ES-I3 (cell line): ENCODE data around the gene GNG5.

Experiments
- H3K36me3 ChIP-seq: 2 replicates; pipeline ENCODE4 v1.6.1; 2013; ENCODE audit warnings: mild to moderate bottlenecking, low read length, control low read depth, moderate library complexity; ENCODE audit not compliant: insufficient read depth
- H3K4me1 ChIP-seq: 2 replicates; pipeline ENCODE4 v1.6.1; 2013; ENCODE audit warnings: mild to moderate bottlenecking, control low read depth, low read length; ENCODE audit not compliant: insufficient read depth
- H3K9ac ChIP-seq: 2 replicates; pipeline ENCODE4 v1.6.1; 2013; ENCODE audit warnings: low read depth, mild to moderate bottlenecking, low read length, moderate library complexity
- H3K9me3 ChIP-seq: 2 replicates; pipeline ENCODE4 v1.6.1; 2013; ENCODE audit warnings: mild to moderate bottlenecking, low read length, moderate library complexity; ENCODE audit not compliant: control insufficient read depth, insufficient read depth

GNG5 gene

GRCh38 chr1:84504580-84505492 lies 1.5 kb downstream of the GNG5 start:
- Histone ChIP-seq H3K36me3 (peaks cover 2% of the 10 kb centered on the region; the same call in 1 of the 2 replicates), H3K9ac (peak overlapping the region; percentile 76), H3K9me3 (no peaks in the 10 kb centered on the region), H3K4me1 (peaks cover 8% of the 10 kb centered on the region)

- Histone ChIP-seq H3K9me3 (no peaks in the 10 kb centered on the region), H3K4me1 (peaks cover 8% of the 10 kb centered on the region), H3K36me3 (peaks cover 4% of the 10 kb centered on the region; the same call in 1 of the 2 replicates), H3K9ac (no peak overlapping the region)
These were observed 3.5 kb downstream of the GNG5 start for GRCh38 chr1:84502927-84503326.

GRCh38 chr1:84497631-84498275 lies 8.6 kb downstream of the GNG5 start:
- Histone ChIP-seq H3K9me3 (no peaks in the 10 kb centered on the region), H3K9ac (no peak overlapping the region), H3K4me1 (peaks cover 8% of the 10 kb centered on the region; the same call in 1 of the 2 replicates), H3K36me3 (peaks cover 12% of the 10 kb centered on the region)

- Histone ChIP-seq H3K36me3 (peaks cover 21% of the 10 kb centered on the region), H3K4me1 (peaks cover 5% of the 10 kb centered on the region; the same call in 1 of the 2 replicates), H3K9ac (no peak overlapping the region), H3K9me3 (no peaks in the 10 kb centered on the region)
These were observed 9.9 kb downstream of the GNG5 start for GRCh38 chr1:84496498-84496897.

- Histone ChIP-seq H3K36me3 (peaks cover 17% of the 10 kb centered on the region), H3K9me3 (no peaks in the 10 kb centered on the region), H3K4me1 (no peaks in the 10 kb centered on the region), H3K9ac (no peak overlapping the region)
These were observed 12.6 kb downstream of the GNG5 start for GRCh38 chr1:84493747-84494146.

- Histone ChIP-seq H3K9me3 (no peaks in the 10 kb centered on the region), H3K4me1 (no peaks in the 10 kb centered on the region), H3K36me3 (peaks cover 17% of the 10 kb centered on the region), H3K9ac (no peak overlapping the region)
These were observed 13.7 kb downstream of the GNG5 start for GRCh38 chr1:84492726-84493125.

- Histone ChIP-seq H3K4me1 (no peaks in the 10 kb centered on the region), H3K9me3 (no peaks in the 10 kb centered on the region), H3K9ac (no peak overlapping the region), H3K36me3 (peaks cover 19% of the 10 kb centered on the region)
These were observed 16.6 kb downstream of the GNG5 start for GRCh38 chr1:84489766-84490165.

- H3K36me3 ChIP-seq: peaks cover 14% of the 10 kb centered on the region
- H3K9me3 ChIP-seq: no peaks in the 10 kb centered on the region
- H3K4me1 ChIP-seq: no peaks in the 10 kb centered on the region
- no peak overlapping the region for H3K9ac ChIP-seq
These were observed 18.3 kb downstream of the GNG5 start for GRCh38 chr1:84488107-84488506.

- no peaks in the 10 kb centered on the region for H3K9me3 ChIP-seq
- H3K9ac ChIP-seq: no peak overlapping the region
- peaks cover 3% of the 10 kb centered on the region; the same call in 1 of the 2 replicates for H3K36me3 ChIP-seq
- H3K4me1 ChIP-seq: no peaks in the 10 kb centered on the region
These were observed 25.1 kb downstream of the GNG5 start for GRCh38 chr1:84481317-84481716.

- peaks cover 3% of the 10 kb centered on the region; the same call in 1 of the 2 replicates for H3K36me3 ChIP-seq
- no peaks in the 10 kb centered on the region for H3K4me1 ChIP-seq
- H3K9me3 ChIP-seq: no peaks in the 10 kb centered on the region
- H3K9ac ChIP-seq: no peak overlapping the region; the same call in 1 of the 2 replicates
These were observed 25.7 kb downstream of the GNG5 start for GRCh38 chr1:84480650-84481049.

- Histone ChIP-seq H3K9me3 (no peaks in the 10 kb centered on the region), H3K9ac (peak overlapping the region; percentile 91), H3K4me1 (no peaks in the 10 kb centered on the region), H3K36me3 (peaks cover 3% of the 10 kb centered on the region; the same call in 1 of the 2 replicates)
These were observed 26.4 kb downstream of the GNG5 start for GRCh38 chr1:84479998-84480397.

- Histone ChIP-seq H3K9me3 (no peaks in the 10 kb centered on the region), H3K9ac (peak within 1 kb of the TSS; percentile 91), H3K36me3 (no peaks in the 10 kb centered on the region; the same call in 1 of the 2 replicates), H3K4me1 (no peaks in the 10 kb centered on the region)
These were observed 27.2 kb downstream of the GNG5 start, which contains the start of gene RPF1 for GRCh38 chr1:84478876-84479868. Gene RPF1, plus strand, starts transcription at chr1:84479266. Its CDS starts 16 bp downstream, at chr1:84479282.

- H3K9ac ChIP-seq: no peak overlapping the region
- no peaks in the 10 kb centered on the region for H3K9me3 ChIP-seq
- H3K4me1 ChIP-seq: no peaks in the 10 kb centered on the region
- no peaks in the 10 kb centered on the region for H3K36me3 ChIP-seq
These were observed 30.2 kb downstream of the GNG5 start for GRCh38 chr1:84476225-84476624.

- no peaks in the 10 kb centered on the region for H3K36me3 ChIP-seq
- H3K4me1 ChIP-seq: no peaks in the 10 kb centered on the region
- no peak overlapping the region for H3K9ac ChIP-seq
- H3K9me3 ChIP-seq: no peaks in the 10 kb centered on the region
These were observed 39.1 kb downstream of the GNG5 start for GRCh38 chr1:84467298-84467697.
